Fibroblast of skin of back (primary cell): Measurements from ENCODE around the gene NDST3.
"Not testable (repeated sequence)": the region's sequence is repeated elsewhere in the genome, so short reads cannot be mapped to it uniquely, and the experiment has no call there.

Source experiments
- DNase-seq: peaks from one replicate; pipeline ENCODE4 v3.0.0-alpha.2; 2013

The NDST3 gene

GRCh38 chr4:118276580-118276979 is 242.3 kb downstream of the NDST3 start:
- no peak for DNase-seq

- no peak for DNase-seq
These were observed 243.0 kb downstream of the NDST3 start for GRCh38 chr4:118277243-118277642.

GRCh38 chr4:118278473-118279274 is 244.4 kb downstream of the NDST3 start:
- DNase-seq, result peak; percentile 88

- no peak for DNase-seq
These were observed 245.0 kb downstream of the NDST3 start for GRCh38 chr4:118279328-118279727.

- DNase-seq, result no peak
These were observed 245.7 kb downstream of the NDST3 start for GRCh38 chr4:118279920-118280432.

- DNase-seq, result peak; percentile 72
These were observed 246.4 kb downstream of the NDST3 start for GRCh38 chr4:118280501-118281218.

- DNase-seq, result peak; percentile 49
These were observed 247.5 kb downstream of the NDST3 start for GRCh38 chr4:118281611-118282442.

GRCh38 chr4:118282692-118283091 is 248.4 kb downstream of the NDST3 start:
- DNase-seq, result no peak

GRCh38 chr4:118284169-118284568 is 249.9 kb downstream of the NDST3 start:
- DNase-seq, result no peak

- DNase-seq, result no peak
These were observed 251.6 kb downstream of the NDST3 start for GRCh38 chr4:118285931-118286330.

- DNase-seq, result no peak
These were observed 252.4 kb downstream of the NDST3 start for GRCh38 chr4:118286685-118287084.

GRCh38 chr4:118287711-118288451 is 253.6 kb downstream of the NDST3 start:
- DNase-seq, result peak; percentile 70

GRCh38 chr4:118289794-118290193 is 255.5 kb downstream of the NDST3 start:
- peak; percentile 95 for DNase-seq

GRCh38 chr4:118290951-118291350 is 256.7 kb downstream of the NDST3 start:
- peak; percentile 41 for DNase-seq

- no peak for DNase-seq
These were observed 262.4 kb downstream of the NDST3 start for GRCh38 chr4:118296729-118297128.

- not testable (repeated sequence) for DNase-seq
These were observed 265.3 kb downstream of the NDST3 start for GRCh38 chr4:118299619-118300018.

GRCh38 chr4:118307643-118308042 is 273.4 kb downstream of the NDST3 start:
- no peak for DNase-seq
